SW480 (cell line): ENCODE data around the gene IFT81.

Source experiments
- DNase-seq: peaks from one replicate; pipeline ENCODE4 v3.0.0-alpha.2; 2016; ENCODE audit warnings: low spot score

Gene IFT81

DNA sequence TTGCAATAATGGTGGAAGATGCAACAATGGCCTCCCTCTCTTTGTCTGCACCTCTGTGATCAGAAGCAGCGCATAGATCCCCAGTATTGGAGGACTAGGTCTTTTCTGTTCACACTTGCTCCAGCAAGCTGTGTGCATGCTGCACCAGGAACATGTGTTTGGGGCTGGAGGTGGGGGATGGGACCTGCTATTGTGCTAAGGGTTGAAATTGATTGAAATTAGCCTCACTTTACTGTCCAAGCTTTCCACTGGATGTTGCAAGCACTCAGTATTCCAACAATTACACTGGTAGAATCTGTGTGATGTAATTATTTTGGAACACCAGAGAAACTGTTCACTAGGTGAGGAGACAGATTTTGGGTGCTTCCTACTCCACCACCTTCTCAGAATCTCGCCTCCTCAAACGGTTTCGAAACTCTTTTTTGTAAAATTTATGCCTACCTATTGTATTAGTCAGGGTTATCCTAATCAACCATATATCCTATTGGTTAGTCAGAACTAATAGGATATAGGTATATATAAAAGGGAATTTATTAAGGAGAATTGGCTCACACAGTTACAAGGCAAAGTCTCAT lies 35.6 kb downstream of the IFT81 start:
- no peak for DNase-seq

DNA sequence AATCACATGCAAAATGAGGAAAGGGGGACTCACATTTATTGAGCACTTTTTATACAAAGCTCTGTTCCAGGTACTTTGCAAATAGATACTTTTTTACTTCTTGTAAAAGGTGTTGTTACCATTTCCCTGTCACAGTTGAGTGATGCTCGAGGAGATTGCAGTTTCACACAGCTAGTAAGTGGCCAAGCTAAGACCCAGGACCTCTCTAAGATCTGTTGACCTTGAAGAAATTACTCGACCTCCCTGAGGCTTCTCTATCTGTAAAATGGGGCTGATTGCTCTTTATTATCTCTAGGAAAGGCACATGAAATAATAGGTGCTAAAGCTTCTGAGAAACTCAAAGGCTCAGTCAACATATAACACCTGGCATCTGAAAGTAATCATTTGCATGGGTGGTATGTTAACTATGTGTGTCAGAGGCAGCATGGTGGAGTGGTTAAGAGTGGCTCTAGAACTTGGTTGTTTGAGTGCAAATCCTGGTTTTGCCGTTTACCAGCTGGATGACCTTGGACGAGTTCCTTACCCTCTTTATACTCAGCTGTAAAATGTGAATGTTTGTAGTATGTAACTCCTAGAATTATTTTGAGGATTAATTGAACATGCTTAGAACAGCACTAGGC lies 41.5 kb downstream of the IFT81 start:
- DNase-seq = no peak

DNA sequence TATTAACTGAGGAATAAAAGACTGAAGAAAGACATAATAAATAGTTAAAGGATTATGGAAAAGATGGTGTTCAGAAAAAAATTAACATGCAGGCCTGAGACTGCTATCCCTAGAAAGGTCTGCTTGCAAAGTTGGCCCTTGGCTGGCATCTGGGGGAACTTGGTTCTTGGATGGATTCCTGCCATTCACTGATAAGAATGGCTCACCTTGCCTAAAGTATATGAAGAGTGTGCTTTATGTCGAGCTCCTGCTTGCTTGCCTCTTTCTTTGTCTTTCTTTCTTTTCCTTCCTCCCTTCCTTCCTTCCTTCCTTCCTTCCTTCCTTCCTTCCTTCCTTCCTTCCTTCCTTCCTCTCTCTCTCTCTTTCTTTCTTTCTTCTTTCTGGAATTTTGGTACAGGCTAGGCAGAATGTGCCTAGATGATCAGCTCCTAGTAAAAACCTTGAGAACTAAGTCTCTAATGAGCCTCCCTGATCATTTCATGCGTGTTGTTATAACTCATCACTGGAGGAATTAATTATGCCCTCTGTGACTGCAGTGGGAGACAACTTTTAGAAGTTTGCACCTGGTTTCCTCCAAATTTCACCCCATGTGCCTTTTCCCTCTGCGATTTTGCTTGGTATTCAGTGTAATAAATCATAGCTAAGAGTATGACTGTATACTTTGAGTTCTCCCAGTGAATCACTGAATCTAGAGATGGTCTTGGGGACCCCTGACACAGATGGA lies 44.7 kb downstream of the IFT81 start:
- no peak for DNase-seq

DNA sequence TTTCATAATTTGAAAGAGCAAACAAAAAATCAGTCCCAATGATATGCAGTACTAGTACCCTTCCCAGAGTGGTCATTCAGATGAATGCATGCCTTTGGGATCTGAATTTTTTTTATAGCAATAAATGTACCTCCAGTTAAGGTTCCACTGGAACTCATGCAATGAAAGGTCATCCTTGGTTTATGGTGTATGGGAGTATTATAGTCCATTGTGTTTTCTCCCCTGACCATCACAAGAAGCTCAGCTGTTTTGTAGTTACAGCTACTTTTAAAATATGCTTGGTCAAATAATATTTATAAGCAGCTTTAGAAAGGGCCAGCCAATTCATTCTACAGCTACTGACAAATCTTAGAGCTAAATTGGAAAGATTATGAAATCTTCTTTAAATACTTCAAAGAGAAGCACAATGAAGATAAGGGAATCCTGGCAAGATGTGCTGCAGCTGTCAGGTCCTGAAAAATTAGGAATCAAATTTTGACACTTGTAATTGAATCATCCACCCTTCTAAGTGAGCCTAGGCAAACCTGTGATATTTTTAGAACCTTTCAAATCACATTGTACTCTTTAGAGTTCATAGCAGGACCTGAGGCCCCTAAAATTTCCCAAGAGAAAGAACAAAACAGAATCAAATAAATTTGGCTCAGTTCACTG lies 46.5 kb downstream of the IFT81 start:
- no peak for DNase-seq

DNA sequence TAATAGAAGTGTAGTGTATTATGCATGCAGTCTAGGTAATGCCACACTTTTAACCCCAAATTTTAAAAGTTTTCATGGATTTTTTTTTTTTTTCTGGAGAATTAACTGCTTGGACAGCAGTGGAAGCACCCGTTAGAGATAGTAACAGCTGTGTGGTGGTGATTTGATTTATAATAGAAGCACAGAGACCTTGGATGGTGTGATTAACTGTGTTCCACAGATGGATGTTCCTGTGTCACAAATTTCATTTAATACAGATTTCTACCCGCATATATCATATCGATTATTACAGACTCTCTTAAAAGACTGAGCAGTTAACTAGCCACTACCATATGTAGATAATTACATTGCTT lies 47.0 kb downstream of the IFT81 start:
- DNase-seq = no peak

DNA sequence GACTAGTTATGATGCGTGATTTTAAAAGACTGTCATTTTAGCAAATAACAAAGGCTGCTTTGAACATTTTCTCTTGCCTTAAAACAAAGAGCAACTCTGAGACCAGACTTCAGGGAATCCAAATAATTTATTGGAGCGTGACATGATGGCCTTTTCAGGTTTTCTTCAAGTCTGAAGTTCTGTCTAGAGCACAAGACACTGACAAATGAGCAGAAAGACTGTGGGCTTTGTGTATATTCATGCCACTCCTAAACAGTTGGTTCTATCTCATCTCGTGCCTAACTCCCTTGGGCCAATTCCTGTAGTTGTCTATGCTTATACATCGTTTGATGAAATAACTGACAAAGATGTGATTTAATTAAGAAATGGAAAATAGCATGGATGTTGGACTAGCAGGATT lies 47.5 kb downstream of the IFT81 start:
- no peak for DNase-seq

DNA sequence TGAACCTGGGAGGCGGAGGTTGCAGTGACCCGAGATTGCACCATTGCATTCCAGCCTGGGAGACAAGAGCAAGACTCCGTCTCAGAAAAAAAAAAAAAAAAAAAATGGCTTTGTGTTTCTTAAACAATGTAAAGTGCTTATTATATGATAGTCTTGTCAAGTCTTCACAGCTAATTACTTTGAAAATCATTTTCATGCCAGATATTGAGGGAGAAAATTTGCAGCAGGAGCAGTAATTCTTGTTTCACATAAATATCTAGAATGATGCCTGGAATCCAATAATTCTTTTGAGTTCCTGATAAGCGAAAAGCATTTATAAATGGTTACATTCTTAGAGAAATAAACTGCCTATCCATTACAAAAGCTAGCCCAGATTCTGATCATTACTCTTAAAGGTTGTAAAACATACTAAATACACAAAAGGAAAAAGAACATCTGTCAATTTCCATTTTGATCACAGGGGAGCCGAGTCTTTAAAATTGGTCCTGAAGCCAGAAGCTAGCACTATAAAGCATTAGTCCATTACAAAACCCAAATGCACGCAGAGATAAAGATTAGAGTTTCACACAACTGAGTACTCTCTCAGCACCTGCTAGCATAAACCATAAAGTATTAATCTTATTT lies 50.3 kb downstream of the IFT81 start:
- no peak for DNase-seq

DNA sequence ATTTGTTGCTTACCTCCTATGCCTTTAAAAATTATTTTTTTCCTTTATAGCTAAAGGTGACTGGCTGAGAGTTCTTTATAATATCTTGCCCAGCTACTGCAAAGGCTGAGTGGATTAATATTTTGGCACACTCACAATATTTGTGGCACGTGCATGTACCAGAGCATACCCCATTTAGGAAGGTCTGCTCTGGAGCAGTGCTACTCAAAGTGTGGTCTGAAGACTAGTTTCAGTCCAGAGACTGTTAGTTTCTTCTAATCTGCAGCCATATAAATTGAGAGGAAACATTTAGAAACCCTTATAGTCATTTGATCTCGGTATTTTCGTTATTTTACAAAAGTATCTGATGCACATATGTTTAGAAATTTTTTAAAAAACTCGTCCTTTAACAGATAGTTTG lies 51.0 kb downstream of the IFT81 start:
- DNase-seq = no peak

DNA sequence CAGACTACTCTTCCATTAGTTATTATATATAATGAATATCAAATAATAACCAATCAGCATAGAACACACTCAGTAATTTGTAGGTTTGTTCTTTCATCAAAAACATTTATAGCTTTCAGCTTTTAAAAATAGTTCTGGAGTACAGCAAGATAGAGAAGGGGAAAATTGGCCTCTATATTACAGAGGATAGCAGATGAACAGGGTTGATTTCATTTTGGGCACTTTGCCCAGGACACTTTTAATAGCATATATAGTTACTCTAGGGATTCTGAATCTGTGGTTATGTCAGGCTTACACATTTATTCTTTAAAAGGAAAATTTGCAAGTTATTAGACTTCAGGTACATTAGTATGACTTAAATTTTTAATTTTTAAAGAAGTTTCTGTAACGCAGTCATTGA lies 52.6 kb downstream of the IFT81 start:
- DNase-seq = no peak

DNA sequence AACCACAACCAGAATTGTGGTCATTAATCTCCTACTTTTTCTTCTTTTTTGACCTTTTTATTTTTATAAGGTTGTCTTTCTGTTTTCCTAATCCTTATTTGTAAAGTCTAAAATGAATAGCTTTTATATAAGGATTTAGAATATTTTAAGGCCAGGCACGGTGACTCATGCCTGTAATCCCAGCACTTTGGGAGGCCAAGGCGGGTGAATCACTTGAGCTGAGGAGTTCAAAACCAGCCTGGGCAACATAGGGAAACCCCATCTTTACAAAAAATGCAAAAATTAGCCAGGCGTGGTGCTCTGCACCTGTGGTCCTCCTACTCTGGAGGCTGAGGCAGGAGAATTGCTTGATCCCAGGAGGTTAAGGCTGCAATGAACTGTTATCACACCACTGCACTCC lies 55.1 kb downstream of the IFT81 start:
- no peak for DNase-seq

DNA sequence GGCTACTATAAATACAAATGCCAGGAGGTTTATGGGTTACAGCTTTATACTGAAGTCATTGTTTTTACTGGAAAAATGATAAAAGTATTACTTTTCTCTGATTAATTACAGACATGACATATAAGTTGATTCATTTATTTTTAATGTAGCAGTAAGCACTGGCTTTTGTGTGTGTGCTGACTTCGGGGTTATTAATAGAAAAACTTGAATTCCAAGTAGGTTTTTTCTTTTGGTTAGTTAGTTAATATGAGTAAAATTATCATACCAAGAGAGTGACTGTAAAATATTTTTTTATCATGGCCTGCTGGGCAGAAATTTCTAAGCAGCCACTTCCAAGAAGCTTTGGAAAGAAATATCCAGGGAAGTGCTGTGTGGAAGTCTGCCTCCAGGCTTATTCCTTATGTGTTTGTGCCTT lies 56.4 kb downstream of the IFT81 start:
- DNase-seq = no peak

DNA sequence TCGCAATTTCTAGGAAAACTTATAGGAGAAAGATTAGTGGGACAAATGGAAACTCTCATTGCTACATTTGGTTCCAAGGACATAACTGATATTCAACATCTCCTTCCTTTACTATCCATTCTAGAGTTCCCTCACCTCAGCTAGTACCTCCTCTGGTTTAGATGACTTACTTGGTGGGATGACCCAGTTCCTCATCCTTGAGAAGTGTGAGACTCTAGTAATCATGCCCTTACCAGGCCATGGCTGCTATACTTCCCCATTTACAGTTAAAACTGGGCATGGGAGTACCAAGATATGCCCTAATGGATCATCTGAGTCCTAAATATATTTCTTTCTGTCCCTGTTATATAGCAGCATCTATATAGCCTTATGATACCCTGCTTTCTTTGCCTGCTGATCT lies 58.1 kb downstream of the IFT81 start:
- no peak for DNase-seq

DNA sequence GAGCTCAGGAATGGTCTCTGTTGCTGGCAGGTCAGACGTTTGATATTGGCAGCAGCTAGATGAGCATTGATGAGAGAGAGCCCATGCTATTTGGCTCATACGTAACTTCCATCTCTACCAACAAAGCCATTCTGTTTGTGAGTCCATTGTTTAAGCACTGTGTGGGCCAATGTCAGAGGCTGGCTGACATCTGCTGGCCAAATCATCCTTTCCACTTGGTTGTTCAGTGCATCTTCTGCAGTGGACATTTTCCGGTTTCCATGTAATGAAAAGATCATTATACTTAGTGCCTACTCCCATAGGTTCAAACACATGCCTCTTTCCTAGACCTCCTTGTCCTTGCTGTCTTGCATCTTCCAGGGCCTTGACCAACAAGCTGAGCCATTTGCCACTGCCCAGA lies 59.2 kb downstream of the IFT81 start:
- DNase-seq = no peak

DNA sequence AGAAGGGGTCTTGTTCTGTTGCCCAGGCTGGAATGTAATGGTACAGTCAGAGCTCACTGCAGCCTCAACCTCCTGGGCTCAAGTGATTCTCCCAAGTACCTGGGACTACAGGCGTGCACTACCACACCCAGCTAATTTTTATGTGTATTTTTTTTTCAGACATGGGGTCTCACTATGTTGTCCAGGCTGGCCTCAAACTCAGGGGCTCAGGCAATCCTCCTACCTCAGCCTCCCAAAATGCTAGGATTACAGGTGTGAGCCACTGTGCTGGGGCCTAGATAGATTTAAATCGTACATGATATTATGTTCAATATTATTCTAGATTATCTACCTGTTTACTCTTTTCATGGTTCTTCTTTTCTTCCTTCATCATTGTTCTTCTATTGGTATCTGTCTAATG lies 61.5 kb downstream of the IFT81 start:
- DNase-seq = no peak

DNA sequence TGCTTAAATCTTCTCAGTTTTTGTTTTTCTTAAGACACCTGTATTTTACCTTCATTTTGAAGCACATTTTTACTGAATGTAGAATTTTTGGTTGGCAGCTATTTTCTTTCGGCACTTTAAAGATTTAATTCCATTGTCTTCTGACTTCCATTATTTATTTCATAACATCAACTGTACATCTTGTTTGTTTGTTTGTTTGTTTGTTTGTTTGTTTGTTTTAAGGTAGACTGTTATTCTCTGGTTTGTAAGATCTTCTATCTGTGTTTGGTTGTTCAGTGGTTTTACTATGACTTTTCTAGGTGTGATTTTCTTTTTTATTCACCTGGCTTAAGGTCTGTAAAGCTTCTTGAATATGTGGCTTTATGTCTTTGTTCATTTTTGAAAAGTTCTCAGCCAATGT lies 61.9 kb downstream of the IFT81 start:
- DNase-seq = no peak

DNA sequence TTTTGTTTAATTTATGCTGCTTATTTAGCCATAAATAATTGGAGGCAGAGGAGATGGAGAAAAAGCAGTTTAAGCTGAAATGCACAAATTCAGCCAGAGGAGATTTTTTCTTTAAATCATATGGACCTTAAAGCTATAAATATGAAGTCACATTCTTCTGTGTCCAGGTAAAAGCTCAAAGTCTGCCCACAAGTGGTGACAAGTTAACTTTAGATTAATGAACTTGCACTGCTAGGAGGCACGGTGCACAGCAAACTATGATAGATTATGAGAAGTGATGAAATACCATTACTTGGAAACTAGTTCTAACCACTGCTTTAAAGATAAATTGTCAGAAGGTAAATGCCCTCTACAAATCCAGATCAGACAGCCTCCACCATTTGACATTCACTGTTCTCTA lies 69.0 kb downstream of the IFT81 start:
- no peak for DNase-seq

DNA sequence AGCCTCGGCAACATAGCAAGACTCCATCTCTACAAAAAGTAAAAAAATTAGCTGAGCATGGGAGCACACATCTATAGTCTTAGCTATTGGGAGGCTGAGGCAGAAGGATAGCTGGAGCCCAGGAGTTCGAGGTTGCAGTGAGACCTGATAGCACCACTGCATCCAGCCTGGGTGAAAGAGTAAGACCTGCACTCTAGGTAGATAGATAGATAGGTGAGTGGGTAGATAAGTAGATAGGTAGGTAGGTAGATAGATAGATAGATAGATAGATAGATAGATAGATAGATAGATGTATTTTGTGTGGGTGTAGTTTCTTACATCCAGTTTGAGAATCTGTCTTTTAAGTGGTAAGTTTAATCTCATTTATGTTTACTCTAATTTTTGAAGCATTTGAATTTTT lies 72.8 kb downstream of the IFT81 start:
- DNase-seq = no peak

DNA sequence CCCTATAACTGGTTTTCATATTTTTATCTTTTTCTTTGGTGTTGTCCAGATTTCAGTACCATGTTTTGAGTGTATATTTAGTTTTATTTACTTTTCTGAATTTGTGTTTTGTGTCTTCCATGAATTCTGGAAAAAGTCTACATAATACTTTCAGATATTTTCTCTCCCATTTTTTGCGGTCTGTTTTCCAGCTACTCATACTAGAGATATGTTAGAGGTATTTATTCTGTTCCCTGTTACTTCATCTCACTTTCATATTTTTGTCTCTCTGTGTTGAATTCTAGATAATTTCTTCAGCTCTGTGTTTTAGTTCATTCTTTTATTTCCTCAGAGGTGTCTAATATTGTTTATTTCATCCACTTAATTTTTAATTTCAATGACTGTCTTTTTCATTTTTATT lies 74.2 kb downstream of the IFT81 start:
- DNase-seq = no peak

DNA sequence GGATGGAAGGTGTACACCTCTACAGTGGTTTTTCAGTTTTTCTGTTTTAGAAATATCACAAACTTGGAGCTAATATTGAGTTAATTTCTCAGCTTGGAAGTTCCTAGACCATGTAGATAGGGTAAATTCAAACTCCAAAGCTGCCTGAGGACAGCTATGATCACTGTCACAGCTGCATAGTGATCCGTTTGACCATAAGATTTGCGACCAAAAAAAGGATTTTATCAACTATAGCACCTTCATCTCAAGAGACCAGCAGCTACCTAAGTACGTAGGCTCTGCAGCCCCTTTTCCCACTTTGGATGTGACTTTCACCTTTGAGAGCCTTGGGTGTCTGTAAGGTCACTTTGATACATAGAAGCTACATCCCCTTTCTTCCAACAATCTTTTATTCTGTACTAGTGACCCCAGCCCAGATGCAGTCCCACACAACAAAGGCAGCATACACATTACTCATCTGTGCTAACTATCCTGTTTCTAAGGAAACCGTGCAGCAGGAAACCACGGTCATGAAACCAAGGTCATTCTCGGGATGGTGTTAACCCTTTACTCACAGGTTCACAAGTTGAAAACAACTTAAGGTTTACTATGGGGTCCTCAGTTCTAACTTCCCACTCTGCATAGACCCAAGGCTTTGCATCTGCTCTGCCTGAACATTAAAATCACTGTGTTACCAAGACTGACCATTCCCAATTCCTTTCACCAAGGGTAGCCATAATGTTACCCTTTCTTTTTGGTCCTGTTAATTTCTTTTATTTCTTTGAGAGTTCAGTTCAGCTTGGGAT lies 75.4 kb downstream of the IFT81 start:
- DNase-seq = no peak

DNA sequence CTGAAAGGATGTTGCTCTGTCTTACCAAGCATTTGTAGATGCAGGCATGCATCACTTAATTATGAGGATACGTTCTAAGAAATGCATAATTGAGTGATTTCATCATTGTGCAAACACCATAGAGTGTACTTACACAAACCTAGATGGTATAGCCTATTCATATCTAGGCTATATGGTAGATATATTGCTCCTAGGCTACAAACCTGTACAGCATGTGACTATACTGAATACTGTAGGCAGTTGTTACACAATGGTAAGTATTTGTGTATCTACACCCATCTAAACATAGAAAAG lies 75.9 kb downstream of the IFT81 start:
- no peak for DNase-seq

DNA sequence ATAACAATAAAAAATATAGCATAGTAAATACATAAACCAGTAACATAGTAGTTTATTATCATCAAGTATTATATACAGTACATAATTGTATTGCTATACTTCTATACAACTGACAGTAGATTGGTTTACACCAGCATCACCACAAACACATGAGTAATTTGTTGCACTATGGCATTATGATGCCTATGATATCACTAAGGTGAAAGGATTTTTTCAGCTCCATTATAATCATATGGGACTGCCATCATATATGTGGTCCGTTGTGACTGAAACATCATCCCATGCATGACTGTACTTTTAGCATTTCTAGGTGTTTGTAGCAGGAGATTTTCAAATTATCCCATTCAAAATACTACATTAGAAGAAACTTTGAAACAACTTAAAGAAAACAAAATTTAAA lies 77.8 kb downstream of the IFT81 start:
- DNase-seq = no peak

DNA sequence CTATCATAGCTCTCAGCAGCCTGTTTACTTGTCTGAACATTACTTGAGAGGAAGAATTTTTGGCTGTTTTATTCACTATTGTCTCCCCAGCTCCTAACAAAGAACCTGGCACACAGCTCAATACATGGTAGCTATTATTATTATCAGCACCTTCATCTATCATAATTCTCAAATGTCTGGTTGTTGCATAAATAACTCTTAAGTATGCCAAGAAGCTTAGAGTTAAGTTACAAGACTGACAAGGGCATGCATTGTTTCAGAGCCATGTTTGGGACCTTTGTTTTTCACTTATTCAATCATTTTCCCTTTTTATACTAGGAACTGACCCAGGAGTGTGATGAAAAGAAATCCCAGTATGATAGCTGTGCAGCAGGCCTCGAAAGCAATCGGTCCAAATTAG lies 79.4 kb downstream of the IFT81 start:
- DNase-seq = no peak
